Stimulated activated naive CD8-positive, alpha-beta T cell treated with anti-CD3 and anti-CD28 coated beads, Interleukin-15, amount 100 ng/mL, for 72 hours (primary cell): ENCODE measurements around the gene LDB2.

Experiments used
- ATAC-seq: fragments of 150-1000 bp; cut with Tn5 transposase; 2 replicates; pipeline ENCODE4 v1.10.0; 2021; ENCODE audit warnings: mild to moderate bottlenecking, moderate library complexity
- DNase-seq, 2 donors: peaks; one replicate each; pipeline ENCODE4 v3.0.0; 2021 to 2022
- H3K27ac Mint-ChIP-seq, 2 donors: one replicate each; pipeline ENCODE4 v1.8.0; 2022; ENCODE audit warnings: mild to moderate bottlenecking in 2 of 2, mixed read lengths in 2 of 2, moderate library complexity in 2 of 2
- H3K27me3 Mint-ChIP-seq: one replicate; pipeline ENCODE4 v1.8.0; 2022; ENCODE audit warnings: mixed read lengths
- H3K4me1 Mint-ChIP-seq: one replicate; pipeline ENCODE4 v1.8.0; 2022; ENCODE audit warnings: mild to moderate bottlenecking, mixed read lengths
- H3K4me3 Mint-ChIP-seq, 2 donors: one replicate each; pipeline ENCODE4 v1.8.0; 2022; ENCODE audit warnings: mild to moderate bottlenecking in 2 of 2, mixed read lengths in 2 of 2, moderate library complexity in 1 of 2
- H3K9me3 Mint-ChIP-seq, 2 donors: one replicate each; pipeline ENCODE4 v1.8.0; 2022; ENCODE audit warnings: mixed read lengths in 2 of 2

The LDB2 gene

GRCh38 chr4:16741287-16741686 is 157.2 kb downstream of the LDB2 start:
- DNase-seq (no peak), ATAC-seq (no peak)
- H3K4me1 Mint-ChIP-seq = no peaks in the 10 kb centered on the region
- no peak overlapping the region for H3K4me3 Mint-ChIP-seq
- H3K27me3 Mint-ChIP-seq = peaks cover 1% of the 10 kb centered on the region
- H3K9me3 Mint-ChIP-seq = peaks cover 0 to 5% of the 10 kb centered on the region in 2 donors
- H3K27ac Mint-ChIP-seq = no peak overlapping the region

DNA sequence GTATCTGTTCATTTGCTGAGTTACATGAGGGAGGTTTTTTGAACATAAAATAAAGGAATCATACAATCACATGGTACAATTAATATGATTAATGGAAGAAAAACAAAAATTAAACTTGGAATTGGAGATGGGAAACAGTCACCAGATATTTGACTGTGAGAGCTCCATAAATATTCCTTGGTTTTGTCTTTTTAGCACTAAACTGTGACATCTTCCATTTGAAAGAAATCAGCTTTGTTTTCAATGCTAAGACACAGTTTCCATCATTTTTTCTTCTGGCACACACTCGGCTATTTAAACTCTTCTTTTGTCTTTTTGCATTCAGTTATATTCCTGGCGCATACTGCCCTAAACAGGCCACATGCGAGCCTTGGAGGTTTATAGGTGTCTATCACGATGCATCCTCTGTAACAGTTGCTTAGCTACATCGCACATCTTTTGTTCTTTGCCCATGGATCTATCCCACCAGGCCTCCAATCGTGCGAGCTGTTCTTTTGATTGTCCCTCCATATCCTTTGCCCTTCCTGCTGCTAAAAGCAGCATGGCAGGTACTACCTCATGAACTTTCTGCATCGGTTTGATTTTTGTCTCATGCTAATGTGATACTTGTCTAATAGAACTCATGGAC is 158.3 kb downstream of the LDB2 start:
- DNase-seq = no peak
- Mint-ChIP-seq H3K27ac (no peak overlapping the region), H3K4me3 (no peak overlapping the region), H3K4me1 (no peaks in the 10 kb centered on the region), H3K9me3 (peaks cover 0 to 5% of the 10 kb centered on the region in 2 donors), H3K27me3 (peaks cover 6% of the 10 kb centered on the region)
- no peak for ATAC-seq

DNA sequence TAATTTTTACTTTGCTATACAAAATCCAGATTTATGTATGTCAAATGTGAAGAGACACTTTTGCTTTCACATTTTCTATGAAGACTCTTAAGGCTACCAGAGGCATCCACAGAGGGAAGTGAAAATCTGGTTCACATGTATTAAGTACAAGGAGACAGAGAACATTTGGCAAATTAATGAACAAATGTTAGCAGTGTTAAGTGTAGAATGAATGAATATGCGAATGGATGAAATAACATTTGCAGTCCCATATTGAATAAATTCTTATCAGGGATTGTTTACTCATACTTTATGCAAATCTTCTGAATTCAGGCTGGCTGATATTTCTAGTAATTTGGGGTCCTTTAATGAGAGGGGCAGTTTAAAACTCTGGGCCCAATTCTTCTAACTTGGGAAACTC is 159.9 kb downstream of the LDB2 start:
- H3K4me1 Mint-ChIP-seq = no peaks in the 10 kb centered on the region
- peaks cover 0 to 5% of the 10 kb centered on the region in 2 donors for H3K9me3 Mint-ChIP-seq
- no peak overlapping the region for H3K4me3 Mint-ChIP-seq
- H3K27me3 Mint-ChIP-seq = peaks cover 6% of the 10 kb centered on the region
- ATAC-seq (no peak), DNase-seq (no peak)
- H3K27ac Mint-ChIP-seq = no peak overlapping the region

DNA sequence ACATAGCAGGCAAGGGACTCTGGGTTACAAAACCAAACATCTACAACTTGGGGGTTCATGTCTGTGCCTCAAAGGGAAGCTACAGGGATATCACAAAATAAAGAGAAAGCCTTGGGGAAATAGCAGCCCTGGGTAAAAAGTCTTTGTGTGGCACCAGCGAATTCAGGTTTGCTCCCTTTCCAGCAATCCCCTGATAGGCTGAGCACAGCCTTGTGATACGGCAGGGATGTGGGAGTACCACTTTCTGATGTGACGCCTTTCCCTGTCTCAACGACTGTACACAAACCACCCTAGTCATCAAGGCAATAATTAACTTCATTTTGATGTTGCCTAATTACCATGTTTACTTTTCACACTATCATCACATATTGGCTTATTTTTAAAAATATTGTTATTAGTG is 164.9 kb downstream of the LDB2 start:
- DNase-seq = no peak
- Mint-ChIP-seq H3K4me1 (no peaks in the 10 kb centered on the region), H3K27me3 (peaks cover 16% of the 10 kb centered on the region), H3K9me3 (peaks cover 0 to 5% of the 10 kb centered on the region in 2 donors), H3K4me3 (no peak overlapping the region), H3K27ac (no peak overlapping the region)
- ATAC-seq = no peak

DNA sequence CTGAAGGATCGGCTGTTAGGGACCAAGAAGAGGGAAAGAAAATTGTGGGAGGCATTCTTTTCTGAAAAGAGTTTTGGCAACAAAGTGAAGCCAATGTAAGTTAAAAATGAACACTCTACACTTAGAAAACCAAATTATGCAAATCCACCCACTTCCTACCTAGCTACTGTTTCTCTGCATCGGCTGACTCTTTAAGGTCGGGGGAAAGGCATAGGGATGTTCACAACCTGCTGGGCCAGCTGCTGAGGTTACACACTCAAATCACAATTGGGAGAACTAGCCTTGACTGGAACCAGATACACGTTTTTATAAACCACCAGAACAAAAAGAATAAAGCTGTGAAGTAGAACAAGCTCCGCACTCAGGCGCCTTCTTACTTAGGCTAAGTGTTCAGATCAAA is 165.7 kb downstream of the LDB2 start:
- DNase-seq = no peak
- Mint-ChIP-seq H3K27ac (no peak overlapping the region), H3K4me3 (no peak overlapping the region), H3K9me3 (no peaks in the 10 kb centered on the region), H3K27me3 (peaks cover 16% of the 10 kb centered on the region), H3K4me1 (no peaks in the 10 kb centered on the region)
- ATAC-seq = no peak

GRCh38 chr4:16731776-16732380 is 166.6 kb downstream of the LDB2 start:
- Mint-ChIP-seq H3K4me3 (no peak overlapping the region), H3K27ac (no peak overlapping the region), H3K9me3 (no peaks in the 10 kb centered on the region), H3K27me3 (peaks cover 16% of the 10 kb centered on the region), H3K4me1 (no peaks in the 10 kb centered on the region)
- DNase-seq (no peak), ATAC-seq (no peak)

GRCh38 chr4:16730522-16731205 is 167.8 kb downstream of the LDB2 start:
- H3K4me3 Mint-ChIP-seq = no peak overlapping the region
- peaks cover 10% of the 10 kb centered on the region for H3K27me3 Mint-ChIP-seq
- H3K4me1 Mint-ChIP-seq = no peaks in the 10 kb centered on the region
- no peak overlapping the region for H3K27ac Mint-ChIP-seq
- peaks cover under 1 to 2% of the 10 kb centered on the region in 2 donors for H3K9me3 Mint-ChIP-seq
- ATAC-seq = no peak
- DNase-seq = no peak

GRCh38 chr4:16729336-16729735 is 169.1 kb downstream of the LDB2 start:
- Mint-ChIP-seq H3K4me3 (no peak overlapping the region), H3K4me1 (no peaks in the 10 kb centered on the region), H3K9me3 (peaks cover 8% of the 10 kb centered on the region in 2 donors), H3K27me3 (peaks cover 10% of the 10 kb centered on the region), H3K27ac (no peak overlapping the region)
- no peak for DNase-seq
- no peak for ATAC-seq

DNA sequence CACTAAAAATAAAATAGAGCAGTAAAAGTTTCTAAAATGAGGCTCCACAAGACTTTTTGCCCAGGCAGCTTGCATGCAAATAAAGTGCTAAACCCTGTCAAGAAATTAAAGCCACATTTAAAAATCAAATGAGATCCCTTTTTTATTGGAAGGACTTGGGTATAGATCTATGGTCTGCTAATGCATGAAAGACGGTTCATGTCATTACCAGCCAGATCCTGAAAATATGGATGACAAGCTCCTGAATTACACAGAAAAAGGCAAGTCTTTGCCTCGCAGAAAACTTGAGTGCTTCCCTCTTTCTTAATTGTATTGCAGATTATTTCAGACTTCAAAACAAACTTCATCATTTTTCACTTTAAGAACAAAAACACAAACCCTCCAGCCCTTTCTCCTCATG is 169.6 kb downstream of the LDB2 start:
- Mint-ChIP-seq H3K9me3 (peaks cover 11 to 12% of the 10 kb centered on the region in 2 donors), H3K27ac (no peak overlapping the region), H3K27me3 (peaks cover 10% of the 10 kb centered on the region), H3K4me3 (no peak overlapping the region), H3K4me1 (no peaks in the 10 kb centered on the region)
- ATAC-seq (no peak), DNase-seq (no peak)

DNA sequence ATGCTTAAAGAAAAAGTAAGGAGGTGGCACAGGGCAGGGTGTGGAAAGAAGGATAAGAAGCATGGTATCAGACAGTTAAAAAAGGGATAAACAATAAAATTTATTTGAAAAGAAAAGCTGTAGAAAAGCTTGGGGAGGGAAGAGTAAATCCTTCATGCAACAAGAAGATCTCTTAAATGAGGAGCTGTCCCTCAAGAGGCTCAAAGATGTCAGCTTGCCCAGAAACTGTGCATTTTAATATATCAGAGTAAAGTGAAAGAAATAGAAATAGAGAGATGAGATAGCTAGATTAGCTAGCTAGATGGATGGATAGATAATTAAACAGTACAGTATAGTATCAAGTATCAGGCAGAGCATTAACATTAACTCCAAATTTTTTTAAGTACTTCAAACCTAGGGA is 170.3 kb downstream of the LDB2 start:
- Mint-ChIP-seq H3K4me1 (no peaks in the 10 kb centered on the region), H3K27me3 (peaks cover 10% of the 10 kb centered on the region), H3K27ac (no peak overlapping the region), H3K4me3 (no peak overlapping the region), H3K9me3 (peaks cover 18% of the 10 kb centered on the region in 2 donors)
- ATAC-seq (no peak), DNase-seq (no peak)

DNA sequence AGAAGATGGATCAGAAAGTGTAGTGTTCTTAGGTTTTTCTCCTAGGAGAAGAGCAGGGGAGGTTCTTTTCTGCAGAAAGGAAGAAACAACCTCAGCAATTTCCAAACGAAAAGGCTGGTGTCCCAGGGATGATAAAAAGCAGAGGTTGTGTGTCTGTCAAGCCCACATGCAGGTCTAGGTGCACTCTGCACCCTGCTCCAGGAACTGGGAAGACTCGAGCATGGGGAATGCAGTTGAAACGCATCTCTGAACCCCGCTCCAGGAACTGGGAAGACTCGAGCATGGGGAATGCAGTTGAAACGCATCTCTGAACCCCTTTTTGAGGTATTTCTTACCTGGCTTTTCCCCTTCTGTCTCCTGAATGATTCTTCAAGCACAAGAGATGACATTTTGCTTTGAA is 171.2 kb downstream of the LDB2 start:
- Mint-ChIP-seq H3K4me1 (no peaks in the 10 kb centered on the region), H3K27ac (no peak overlapping the region), H3K27me3 (peaks cover 10% of the 10 kb centered on the region), H3K4me3 (no peak overlapping the region), H3K9me3 (peaks cover 18 to 22% of the 10 kb centered on the region in 2 donors)
- ATAC-seq (no peak), DNase-seq (no peak)

DNA sequence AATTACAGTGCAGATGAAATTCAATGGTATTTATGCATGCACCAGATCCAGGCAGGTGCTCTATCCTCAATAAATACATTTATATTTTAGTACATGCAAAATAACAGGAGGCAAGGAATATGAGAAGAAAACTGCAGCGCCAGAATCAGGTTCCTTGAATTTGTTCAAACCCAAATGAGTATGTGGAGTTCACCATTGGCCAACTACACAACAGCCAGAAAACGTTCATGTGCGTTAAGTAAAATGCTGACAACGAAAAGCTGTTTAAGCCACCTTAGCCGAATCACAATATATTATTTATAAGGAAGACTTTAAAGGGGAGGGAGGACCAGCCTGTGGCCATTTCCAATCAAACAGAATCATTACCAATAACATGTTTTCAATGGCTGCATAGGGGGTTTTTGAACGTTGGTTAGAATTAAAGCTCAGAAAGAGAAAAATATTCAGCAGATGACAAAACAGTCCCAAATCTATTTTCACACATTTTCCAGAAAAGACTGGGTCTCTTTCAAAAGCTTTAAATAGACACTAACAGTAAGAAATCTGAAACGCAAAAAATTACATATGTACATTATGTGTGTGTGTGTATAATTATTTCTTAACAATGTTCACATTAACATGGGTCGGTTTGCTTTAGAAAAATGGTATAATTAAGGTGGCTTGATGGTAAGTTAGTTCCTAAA is 171.9 kb downstream of the LDB2 start:
- no peak overlapping the region for H3K27ac Mint-ChIP-seq
- H3K4me3 Mint-ChIP-seq = no peak overlapping the region
- no peaks in the 10 kb centered on the region for H3K4me1 Mint-ChIP-seq
- DNase-seq = no peak
- peaks cover 18 to 22% of the 10 kb centered on the region in 2 donors for H3K9me3 Mint-ChIP-seq
- no peak for ATAC-seq
- H3K27me3 Mint-ChIP-seq = peaks cover 10% of the 10 kb centered on the region

DNA sequence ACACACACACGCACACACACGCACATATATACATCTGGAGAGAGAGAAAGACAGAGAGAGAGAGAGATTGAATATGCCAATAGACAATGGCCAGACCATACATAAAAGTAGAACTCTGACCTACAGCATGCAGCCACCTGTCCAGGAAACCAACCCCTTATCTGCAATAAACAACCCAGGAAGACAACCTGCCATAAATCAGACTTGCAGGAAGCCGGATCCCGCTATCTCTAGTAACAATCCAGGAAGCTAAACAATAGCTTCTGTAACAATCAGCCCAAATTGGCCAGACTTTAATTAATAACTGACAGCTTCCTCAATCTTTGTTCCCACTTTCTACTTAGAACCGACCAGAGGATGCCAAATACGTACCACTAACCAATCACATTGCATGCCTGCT is 173.2 kb downstream of the LDB2 start:
- Mint-ChIP-seq H3K27me3 (peaks cover 10% of the 10 kb centered on the region), H3K9me3 (peaks cover 18 to 22% of the 10 kb centered on the region in 2 donors), H3K4me1 (no peaks in the 10 kb centered on the region), H3K27ac (no peak overlapping the region), H3K4me3 (no peak overlapping the region)
- DNase-seq = no peak
- ATAC-seq = no peak

GRCh38 chr4:16722416-16722815 is 176.0 kb downstream of the LDB2 start:
- Mint-ChIP-seq H3K27ac (no peak overlapping the region), H3K4me3 (no peak overlapping the region), H3K27me3 (no peaks in the 10 kb centered on the region), H3K9me3 (peaks cover 18 to 22% of the 10 kb centered on the region in 2 donors), H3K4me1 (no peaks in the 10 kb centered on the region)
- DNase-seq (no peak), ATAC-seq (no peak)

DNA sequence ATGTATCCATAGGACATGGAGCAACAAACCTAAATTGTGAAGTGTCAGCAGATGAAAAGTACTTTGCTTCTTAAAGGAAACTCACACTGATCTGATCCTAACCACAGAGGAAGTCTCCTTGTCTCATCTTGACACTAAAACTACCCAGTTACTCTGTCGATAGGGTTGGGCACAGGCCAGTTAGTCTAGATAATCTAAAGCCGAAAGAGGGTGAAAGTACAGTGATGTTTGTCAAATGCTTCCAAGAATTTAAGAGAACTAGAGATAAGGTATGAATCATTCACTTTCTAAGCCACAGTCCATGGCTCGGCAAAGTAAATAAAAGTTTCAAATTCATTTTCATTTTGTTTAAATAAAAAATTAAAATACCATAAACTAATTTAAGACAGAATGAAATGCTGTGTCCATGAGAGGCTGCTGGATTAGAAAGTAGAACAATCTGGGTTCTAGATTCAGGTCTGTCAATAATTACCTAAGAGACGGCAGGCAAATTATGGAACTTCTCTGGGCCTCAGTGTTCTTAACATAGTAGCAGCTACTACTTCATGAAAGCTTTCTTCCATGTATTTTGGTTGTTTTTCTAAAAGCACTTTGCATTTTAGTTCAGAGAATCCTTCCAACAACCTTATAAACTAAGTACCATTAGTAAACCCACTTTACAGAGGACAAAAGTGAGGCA is 176.7 kb downstream of the LDB2 start:
- Mint-ChIP-seq H3K27ac (no peak overlapping the region), H3K27me3 (no peaks in the 10 kb centered on the region), H3K4me1 (no peaks in the 10 kb centered on the region), H3K9me3 (peaks cover 18 to 22% of the 10 kb centered on the region in 2 donors), H3K4me3 (no peak overlapping the region)
- ATAC-seq = no peak
- DNase-seq = no peak
